H54 (cell line): ENCODE results near the gene SLC16A7.

Experiments
- DNase-seq: peaks from one replicate; pipeline ENCODE4 v3.0.0; 2011; ENCODE audit warnings: low spot score, mixed read lengths; ENCODE audit not compliant: insufficient read length
- FAIRE-seq: peaks from 3 replicates; lab custom pipeline; 2011; peaks lifted over from hg19 to GRCh38; lab: Jason Lieb, UNC
- POLR2A ChIP-seq: IDR thresholded peaks from 2 replicates; pipeline ENCODE4 v1.6.1; 2011; ENCODE audit warnings: low read depth, mild to moderate bottlenecking, low read length

The SLC16A7 gene, protein sequence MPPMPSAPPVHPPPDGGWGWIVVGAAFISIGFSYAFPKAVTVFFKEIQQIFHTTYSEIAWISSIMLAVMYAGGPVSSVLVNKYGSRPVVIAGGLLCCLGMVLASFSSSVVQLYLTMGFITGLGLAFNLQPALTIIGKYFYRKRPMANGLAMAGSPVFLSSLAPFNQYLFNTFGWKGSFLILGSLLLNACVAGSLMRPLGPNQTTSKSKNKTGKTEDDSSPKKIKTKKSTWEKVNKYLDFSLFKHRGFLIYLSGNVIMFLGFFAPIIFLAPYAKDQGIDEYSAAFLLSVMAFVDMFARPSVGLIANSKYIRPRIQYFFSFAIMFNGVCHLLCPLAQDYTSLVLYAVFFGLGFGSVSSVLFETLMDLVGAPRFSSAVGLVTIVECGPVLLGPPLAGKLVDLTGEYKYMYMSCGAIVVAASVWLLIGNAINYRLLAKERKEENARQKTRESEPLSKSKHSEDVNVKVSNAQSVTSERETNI

GRCh38 chr12:59595883-59596540 is at the start of gene SLC16A7:
SLC16A7 (plus strand) TSS chr12:59596029; CDS start chr12:59704802, 108,773 bp downstream.
- FAIRE-seq: no peak
- peak; percentile 66 for DNase-seq
- no peak for TF ChIP-seq POLR2A

DNA sequence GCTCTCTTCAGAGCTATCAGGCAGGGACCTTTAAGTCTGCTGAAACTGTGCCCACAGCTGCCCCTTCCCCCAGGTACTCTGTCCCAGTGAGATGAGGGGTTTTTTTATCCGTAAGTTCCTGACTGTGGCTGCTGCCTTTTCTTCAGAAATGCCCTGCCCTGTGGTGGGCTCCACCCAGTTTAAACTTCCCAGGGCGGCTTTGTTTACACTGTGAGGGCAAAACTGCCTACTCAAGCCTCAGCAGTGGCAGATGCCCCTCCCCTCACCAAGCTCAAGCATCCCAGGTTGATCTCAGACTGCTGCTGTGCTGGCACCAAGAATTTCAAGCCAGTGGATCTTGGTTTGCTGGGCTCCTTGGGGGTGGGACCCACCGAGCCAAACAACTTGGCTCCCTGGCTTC is 46.9 kb upstream of the SLC16A7 start:
- no peak for DNase-seq
- FAIRE-seq: no peak
- TF ChIP-seq POLR2A: no peak

- DNase-seq: no peak
- no peak for FAIRE-seq
- TF ChIP-seq POLR2A: no peak
Measured at GRCh38 chr12:59559696-59560095, 36.1 kb upstream of the SLC16A7 start.

- TF ChIP-seq POLR2A: no peak
- FAIRE-seq (peak; percentile 98), DNase-seq (no peak)
Measured at GRCh38 chr12:59570145-59570544, 25.7 kb upstream of the SLC16A7 start.

DNA sequence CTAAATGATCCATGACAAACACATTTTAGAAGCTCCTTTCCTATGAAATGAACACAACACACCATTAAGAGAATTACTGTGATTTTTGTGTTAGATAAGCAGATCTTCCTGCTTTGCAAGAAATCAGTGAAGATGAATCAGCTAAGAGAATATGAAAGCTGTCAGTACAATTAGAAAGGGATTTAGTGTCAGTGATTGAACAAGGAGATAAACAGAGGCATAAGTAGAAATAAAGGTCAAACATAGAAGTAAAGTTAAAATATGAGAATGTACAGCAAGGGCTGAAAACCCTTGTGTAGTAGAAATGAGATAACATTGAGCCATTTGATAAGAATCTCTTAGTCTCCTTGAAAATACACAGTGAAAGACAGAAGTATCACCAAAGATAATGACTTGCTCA is 21.4 kb upstream of the SLC16A7 start:
- DNase-seq: no peak
- no peak for FAIRE-seq
- no peak for TF ChIP-seq POLR2A

DNA sequence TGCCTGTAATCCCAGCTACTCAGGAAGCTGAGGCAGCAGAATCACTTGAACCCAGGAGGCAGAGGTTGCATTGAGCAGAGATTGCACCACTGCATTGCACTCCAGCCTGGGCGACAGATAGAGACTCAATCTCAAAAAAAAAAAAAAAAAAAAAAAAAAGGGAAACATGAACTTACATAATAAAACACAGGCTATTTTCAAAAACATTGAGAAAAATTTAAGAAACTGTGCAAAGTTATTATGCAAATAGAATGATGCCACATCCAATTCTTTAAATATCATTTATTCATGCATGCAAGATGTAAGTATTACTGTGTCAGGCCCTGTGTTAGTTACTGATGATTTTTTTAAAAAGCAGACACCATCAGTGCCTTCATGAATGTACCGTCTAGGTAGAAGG is 20.0 kb upstream of the SLC16A7 start:
- no peak for TF ChIP-seq POLR2A
- FAIRE-seq (no peak), DNase-seq (no peak)

GRCh38 chr12:59578254-59578653 is 17.6 kb upstream of the SLC16A7 start:
- FAIRE-seq (no peak), DNase-seq (no peak)
- TF ChIP-seq POLR2A: no peak

GRCh38 chr12:59579631-59580030 is 16.2 kb upstream of the SLC16A7 start:
- FAIRE-seq: no peak
- DNase-seq: no peak
- TF ChIP-seq POLR2A: no peak

DNA sequence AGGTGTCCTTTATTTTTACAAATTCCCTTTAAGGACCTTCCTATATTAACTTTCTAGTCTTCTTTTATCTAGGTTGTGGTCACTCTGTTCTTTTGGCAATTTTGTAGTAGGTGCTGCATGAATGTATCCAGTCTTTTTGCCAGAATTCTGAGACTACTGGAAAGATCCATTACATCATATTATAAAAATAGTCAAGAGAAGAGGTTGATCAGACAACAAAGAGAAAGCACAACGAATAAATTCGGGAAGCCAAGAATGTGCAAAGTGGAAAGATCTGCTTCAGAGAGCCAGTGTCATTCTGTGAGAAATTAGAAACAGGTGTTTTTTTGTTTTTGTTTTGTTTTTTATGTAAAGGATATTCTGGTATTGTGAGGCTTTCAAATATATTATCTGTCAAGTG is 15.8 kb upstream of the SLC16A7 start:
- no peak for TF ChIP-seq POLR2A
- FAIRE-seq (no peak), DNase-seq (no peak)

DNA sequence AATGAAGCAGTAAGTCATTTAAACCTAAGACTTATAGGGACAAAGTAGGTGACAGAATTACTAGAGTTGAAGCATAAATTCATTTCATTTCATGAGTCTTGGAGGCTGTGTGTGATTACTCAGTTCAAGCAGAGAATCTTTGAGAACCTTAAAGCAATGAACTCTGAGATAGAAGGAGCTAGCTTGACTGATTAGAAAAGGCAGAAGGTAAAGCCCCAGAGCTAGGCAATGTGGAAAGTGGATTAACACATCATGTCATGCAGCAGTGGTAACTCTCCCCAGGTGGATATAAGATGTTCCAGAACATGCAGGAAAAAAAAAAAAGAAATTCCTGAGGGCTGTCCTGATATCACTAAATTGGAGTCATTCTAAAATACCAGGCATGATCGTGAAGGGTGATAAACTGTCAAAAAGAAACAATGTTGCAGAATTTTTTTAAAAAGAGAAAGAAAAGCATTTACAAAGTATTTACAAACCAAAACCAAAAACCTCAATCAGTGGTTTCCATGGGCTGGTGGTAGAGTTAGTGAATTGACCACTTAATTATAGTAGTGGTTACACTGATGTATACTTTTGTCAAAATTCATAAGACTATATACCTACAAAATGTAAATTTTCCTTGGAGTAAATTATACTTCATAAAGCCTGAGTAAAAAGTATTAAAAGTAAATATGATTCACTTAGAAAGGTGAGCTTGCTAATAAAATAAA is 12.7 kb upstream of the SLC16A7 start:
- no peak for FAIRE-seq
- TF ChIP-seq POLR2A: no peak

DNA sequence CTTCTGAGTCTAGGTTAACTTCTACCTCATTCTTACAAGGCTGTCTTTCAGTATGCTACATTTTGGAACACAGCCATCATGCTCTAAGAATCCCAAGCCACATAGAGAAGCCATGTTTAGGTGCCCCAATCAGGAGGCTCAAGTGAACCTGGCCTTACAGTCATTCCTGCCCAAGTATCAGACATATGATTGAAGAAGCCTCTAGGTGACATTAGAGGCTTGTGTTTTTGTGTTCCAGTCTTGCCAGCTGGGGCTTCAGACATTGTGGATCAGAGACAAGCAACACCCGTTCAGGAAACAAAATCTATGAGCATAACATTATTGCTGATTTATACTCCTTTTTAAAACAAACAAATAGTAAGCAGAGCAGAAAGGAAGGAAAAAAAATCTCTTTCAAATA is 8.1 kb upstream of the SLC16A7 start:
- DNase-seq (no peak), FAIRE-seq (no peak)
- TF ChIP-seq POLR2A: no peak

More for the DNA sequence above, 12.7 kb upstream of the SLC16A7 start:
- no peak for DNase-seq

DNA sequence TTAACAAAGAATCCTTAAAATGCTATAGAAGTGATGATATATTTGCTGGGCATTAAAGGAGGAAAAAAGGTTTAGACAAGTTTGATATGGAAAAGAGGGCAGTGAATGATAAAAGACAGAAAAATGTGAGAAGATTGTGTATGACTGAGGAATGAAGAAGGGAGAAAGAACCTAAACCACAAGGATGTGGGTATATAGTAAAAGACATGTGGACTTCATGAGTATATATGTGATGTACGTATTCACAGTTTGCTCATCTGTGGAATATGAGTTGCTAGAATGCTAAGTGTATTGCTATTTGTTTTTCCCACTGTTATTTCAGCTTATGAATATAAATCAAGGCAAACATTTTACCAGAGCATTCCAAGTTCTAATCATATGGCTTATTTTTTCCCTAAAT is 2.1 kb upstream of the SLC16A7 start:
- DNase-seq: no peak
- no peak for FAIRE-seq
- no peak for TF ChIP-seq POLR2A

DNA sequence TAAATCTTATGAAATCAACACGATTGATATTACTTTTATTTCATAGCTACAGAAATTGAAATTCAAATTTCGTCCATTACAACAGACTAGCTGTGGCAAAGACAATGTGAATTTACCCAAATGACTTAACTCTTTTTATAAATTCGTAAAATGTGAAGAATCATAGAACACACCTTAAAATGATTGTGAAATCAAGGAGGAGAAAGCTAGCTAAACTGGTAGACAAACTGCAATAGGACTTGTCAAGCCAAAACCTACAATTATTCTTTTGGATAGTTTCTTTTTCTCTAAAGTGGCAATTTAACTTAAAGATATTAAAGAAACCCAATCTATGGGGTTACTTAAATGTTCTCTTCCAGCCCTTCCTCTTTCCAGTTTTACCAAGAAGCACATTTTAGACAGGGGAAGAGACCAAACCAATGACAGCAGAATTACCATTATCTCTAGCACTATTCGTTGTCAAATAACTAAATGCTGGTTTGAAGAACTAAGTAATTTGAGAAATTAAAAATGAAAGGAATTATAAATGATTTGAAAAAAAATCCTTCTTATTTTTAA is 807 bp upstream of the SLC16A7 start:
- FAIRE-seq: no peak
- no peak for TF ChIP-seq POLR2A
- no peak for DNase-seq

DNA sequence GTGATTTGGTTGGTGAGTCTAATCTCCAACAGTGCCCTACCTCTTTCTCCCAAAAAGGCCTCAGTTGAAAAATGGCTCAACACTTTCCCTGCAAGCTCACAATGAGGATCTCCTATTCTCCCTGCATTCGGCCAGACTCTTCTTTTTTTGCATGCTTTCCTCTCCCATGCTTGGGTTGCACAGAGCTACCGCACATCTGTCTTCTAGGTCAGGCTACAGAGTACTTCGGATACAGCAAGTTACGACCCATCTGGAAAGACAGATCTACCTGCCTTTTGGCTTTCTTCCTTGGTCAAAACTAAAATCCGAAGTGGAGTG is 305 bp upstream of the SLC16A7 start:
- no peak for TF ChIP-seq POLR2A
- DNase-seq (no peak), FAIRE-seq (peak; percentile 61)
